ENCODE data around the gene OR4A16. TPM values are rescaled to one million over a fixed set of nuclear protein-coding genes. Genes with fewer than 3 reads are reported as not detected.

The OR4A16 gene, protein sequence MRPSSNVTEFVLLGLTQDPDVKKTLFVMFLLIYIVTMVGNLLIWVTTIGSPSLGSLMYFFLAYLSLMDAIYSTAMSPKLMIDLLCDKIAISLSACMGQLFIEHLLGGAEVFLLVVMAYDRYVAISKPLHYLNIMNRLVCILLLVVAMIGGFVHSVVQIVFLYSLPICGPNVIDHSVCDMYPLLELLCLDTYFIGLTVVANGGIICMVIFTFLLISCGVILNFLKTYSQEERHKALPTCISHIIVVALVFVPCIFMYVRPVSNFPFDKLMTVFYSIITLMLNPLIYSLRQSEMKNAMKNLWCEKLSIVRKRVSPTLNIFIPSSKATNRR
- not detected in 2 replicates for total RNA-seq (2021)
- long read RNA-seq: 0 reads

DNA sequence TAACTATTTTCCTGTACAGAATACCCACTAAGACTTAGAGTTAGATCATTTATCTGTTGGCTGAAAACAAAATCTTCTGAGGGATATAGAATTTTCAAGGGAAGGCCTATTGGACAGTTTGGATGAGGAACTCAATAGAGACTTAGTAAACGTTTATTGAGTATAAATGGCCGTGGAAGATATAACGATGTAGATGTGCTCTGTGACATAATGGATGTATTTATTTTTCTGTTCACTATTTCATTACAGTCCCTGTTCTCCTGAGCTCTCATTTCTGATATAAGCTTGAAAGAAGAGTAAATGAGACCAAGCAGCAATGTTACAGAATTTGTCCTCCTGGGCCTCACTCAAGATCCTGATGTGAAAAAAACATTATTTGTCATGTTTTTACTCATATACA is at the start of gene OR4A16:
TSS of gene OR4A16 (plus strand) at position 301 of the 400 bp plus-strand sequence. CDS start at position 301, 0 bp downstream.
- Histone ChIP-seq H3K4me2 (ENCODE audit: insufficient read depth, insufficient read length, low read length) (no peak within 1 kb of the TSS), H4K20me1 (ENCODE audit: control insufficient read depth, insufficient read depth, insufficient read length) (no peaks in the 10 kb centered on the region), H2BK20ac (ENCODE audit: low read depth, low read length, poor library complexity, severe bottlenecking) (no peak within 1 kb of the TSS), H2AFZ (ENCODE audit: low read length) (no peak within 1 kb of the TSS), H3K9me3 (ENCODE audit: control insufficient read depth, low read depth, low read length) (peaks cover 68% of the 10 kb centered on the region), H3K27me3 (ENCODE audit: insufficient read depth, low read length) (no peaks in the 10 kb centered on the region), H3K56ac (ENCODE audit: insufficient read length, low read depth, low read length) (no peak within 1 kb of the TSS), H3K79me1 (ENCODE audit: insufficient read depth, low read depth, low read length, poor library complexity, severe bottlenecking) (no peaks in the 10 kb centered on the region), H2AK5ac (ENCODE audit: insufficient read length, low read length) (no peak within 1 kb of the TSS), H3K79me2 (ENCODE audit: insufficient read depth, low read length) (no peaks in the 10 kb centered on the region), H3K14ac (ENCODE audit: insufficient read depth, low read length) (no peak within 1 kb of the TSS), H3K18ac (ENCODE audit: insufficient read length, low read depth, low read length) (no peak within 1 kb of the TSS), H4K8ac (replicated peaks; ENCODE audit: insufficient read length, low read depth, low read length) (no peak within 1 kb of the TSS), H2BK12ac (ENCODE audit: insufficient read length, low read depth, low read length) (no peak within 1 kb of the TSS), H3K27ac (ENCODE audit: insufficient read length, low read depth, low read length) (no peak within 1 kb of the TSS), H4K91ac (ENCODE audit: insufficient read length, low read depth, low read length) (no peak within 1 kb of the TSS), H3K23ac (ENCODE audit: insufficient read length, low read depth, low read length) (no peak within 1 kb of the TSS), H2BK5ac (ENCODE audit: insufficient read length, low read length) (no peak within 1 kb of the TSS), H3T11ph (ENCODE audit: low read length) (no peak within 1 kb of the TSS), H2BK15ac (ENCODE audit: low read depth, low read length) (no peak within 1 kb of the TSS), H3K9ac (ENCODE audit: extremely low read depth, insufficient read length, low read length) (no peak within 1 kb of the TSS), H3K4me1 (ENCODE audit: insufficient read depth, low read length) (no peaks in the 10 kb centered on the region), H2BK120ac (ENCODE audit: low read depth, low read length, poor library complexity, severe bottlenecking) (no peak within 1 kb of the TSS), H4K5ac (ENCODE audit: insufficient read length, low read depth, low read length) (no peak within 1 kb of the TSS), H3K4ac (ENCODE audit: low read depth, low read length) (no peak within 1 kb of the TSS), H3K23me2 (ENCODE audit: insufficient read length, low read depth, low read length, poor library complexity, severe bottlenecking) (no peaks in the 10 kb centered on the region)
- TF ChIP-seq, protein P1, sequence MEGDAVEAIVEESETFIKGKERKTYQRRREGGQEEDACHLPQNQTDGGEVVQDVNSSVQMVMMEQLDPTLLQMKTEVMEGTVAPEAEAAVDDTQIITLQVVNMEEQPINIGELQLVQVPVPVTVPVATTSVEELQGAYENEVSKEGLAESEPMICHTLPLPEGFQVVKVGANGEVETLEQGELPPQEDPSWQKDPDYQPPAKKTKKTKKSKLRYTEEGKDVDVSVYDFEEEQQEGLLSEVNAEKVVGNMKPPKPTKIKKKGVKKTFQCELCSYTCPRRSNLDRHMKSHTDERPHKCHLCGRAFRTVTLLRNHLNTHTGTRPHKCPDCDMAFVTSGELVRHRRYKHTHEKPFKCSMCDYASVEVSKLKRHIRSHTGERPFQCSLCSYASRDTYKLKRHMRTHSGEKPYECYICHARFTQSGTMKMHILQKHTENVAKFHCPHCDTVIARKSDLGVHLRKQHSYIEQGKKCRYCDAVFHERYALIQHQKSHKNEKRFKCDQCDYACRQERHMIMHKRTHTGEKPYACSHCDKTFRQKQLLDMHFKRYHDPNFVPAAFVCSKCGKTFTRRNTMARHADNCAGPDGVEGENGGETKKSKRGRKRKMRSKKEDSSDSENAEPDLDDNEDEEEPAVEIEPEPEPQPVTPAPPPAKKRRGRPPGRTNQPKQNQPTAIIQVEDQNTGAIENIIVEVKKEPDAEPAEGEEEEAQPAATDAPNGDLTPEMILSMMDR (conservative IDR thresholded peaks at IDR 0.05): no peak
- Mint-ChIP-seq H3K36me3 (ENCODE audit: insufficient read depth in 1 of 3, low read depth in 3 of 3) (peaks cover 3 to 17% (median 4%) of the 10 kb centered on the region in 3 experiments; a peak in 5 of 7 replicates), H3K4me1 (no peaks in the 10 kb centered on the region), H3K27me3 (ENCODE audit: low read depth) (no peaks in the 10 kb centered on the region), H3K4me3 (no peak within 1 kb of the TSS; a peak in 1 of 5 replicates), H3K9me3 (peaks cover 78 to 90% of the 10 kb centered on the region in 2 experiments), H3K27ac (no peak within 1 kb of the TSS)
- DNase-seq: no peak
- no CpG with 5 or more reads among the region's 3 CpGs for WGBS (ENCODE audit: extremely low coverage, insufficient read length, low lambda C conversion rate)
